Superior temporal gyrus (tissue), 1 donor: ENCODE measurements around the gene TMEM138.

Source experiments
- DNase-seq: peaks from one replicate; pipeline ENCODE4 v3.0.0-alpha.2; 2016; ENCODE audit errors: extremely low spot score

Gene TMEM138

GRCh38 chr11:61342207-61342803 lies 19.9 kb upstream of the TMEM138 start:
- no peak for DNase-seq

- no peak for DNase-seq
Measured at GRCh38 chr11:61343792-61344745, 18.1 kb upstream of the TMEM138 start.

- no peak for DNase-seq
Measured at GRCh38 chr11:61345170-61345610, 17.0 kb upstream of the TMEM138 start.

- no peak for DNase-seq
Measured at GRCh38 chr11:61345954-61346843, 16.0 kb upstream of the TMEM138 start.

- DNase-seq, result no peak
Measured at GRCh38 chr11:61347916-61348461, 14.2 kb upstream of the TMEM138 start.

GRCh38 chr11:61349189-61349751 lies 12.9 kb upstream of the TMEM138 start:
- no peak for DNase-seq

- no peak for DNase-seq
Measured at GRCh38 chr11:61349916-61350315, 12.3 kb upstream of the TMEM138 start.

GRCh38 chr11:61350336-61350735 lies 11.8 kb upstream of the TMEM138 start:
- no peak for DNase-seq

- no peak for DNase-seq
Measured at GRCh38 chr11:61350803-61351202, 11.4 kb upstream of the TMEM138 start.

- no peak for DNase-seq
Measured at GRCh38 chr11:61352038-61352437, 10.1 kb upstream of the TMEM138 start.

- DNase-seq, result no peak
Measured at GRCh38 chr11:61353131-61354067, 8.8 kb upstream of the TMEM138 start.

- no peak for DNase-seq
Measured at GRCh38 chr11:61354208-61354607, 8.0 kb upstream of the TMEM138 start.

- no peak for DNase-seq
Measured at GRCh38 chr11:61356706-61357105, 5.5 kb upstream of the TMEM138 start.

- no peak for DNase-seq
Measured at GRCh38 chr11:61357233-61357893, 4.8 kb upstream of the TMEM138 start.

GRCh38 chr11:61357894-61358239 lies 4.3 kb upstream of the TMEM138 start:
- DNase-seq, result no peak

GRCh38 chr11:61358566-61358965 lies 3.6 kb upstream of the TMEM138 start:
- DNase-seq, result no peak

GRCh38 chr11:61359516-61359915 lies 2.7 kb upstream of the TMEM138 start:
- DNase-seq, result no peak

GRCh38 chr11:61361237-61361740 lies 885 bp upstream of the TMEM138 start:
- no peak for DNase-seq

- no peak for DNase-seq
Measured at GRCh38 chr11:61362542-61362875, 335 bp downstream of the TMEM138 start.
